Endothelial cell of umbilical vein (primary cell): Measurements from ENCODE around the gene CD84. TPM values are rescaled to one million over a fixed set of nuclear protein-coding genes. Genes with fewer than 3 reads are reported as not detected.
A peak's percentile ranks its signal among the peaks of the same experiment; 100 is the strongest.

Source experiments
- BruUV-seq: library from RNA; stranded (reverse); fragments of 400-500 nt; replicated peaks from 2 replicates; lab custom pipeline; 2021; lab: Mats Ljungman, UMichigan
- CTCF ChIA-PET: fragments of 300-600, 350-600 bp; sonication (Branson Sonifier 250); formaldehyde crosslinking; loops from one replicate; lab custom pipeline; 2021; ENCODE audit warnings: antibody characterized with exemption, inconsistent platforms; lab: Charles Lee
- POLR2A ChIA-PET: fragments of 300-600, 350-600 bp; sonication (Branson Sonifier 250); formaldehyde crosslinking; loops from one replicate; lab custom pipeline; 2021; ENCODE audit warnings: antibody characterized with exemption, inconsistent platforms; lab: Charles Lee
- DNase-seq: peaks from one replicate; pipeline ENCODE4 v3.0.0-alpha.2; 2011; ENCODE audit warnings: low read depth, low spot score
- FAIRE-seq: peaks from 2 replicates; lab custom pipeline; 2011; peaks lifted over from hg19 to GRCh38; lab: Jason Lieb, UNC
- H2AFZ ChIP-seq: 2 replicates; pipeline ENCODE4 v1.6.0; 2012; ENCODE audit warnings: low read depth, low read length, control low read depth, inconsistent platforms
- H3K27ac ChIP-seq: 2 replicates; pipeline ENCODE4 v1.5.1; 2011; ENCODE audit warnings: low read depth, mild to moderate bottlenecking, control low read depth, low read length, moderate library complexity; ENCODE audit not compliant: insufficient read depth
- H3K27me3 ChIP-seq, 2 experiments: 2 replicates each; pipeline versions ENCODE4 v1.6.0 to v1.6.1; 2011; ENCODE audit warnings: low read length in 2 of 2, mixed read lengths in 1 of 2; ENCODE audit not compliant: control insufficient read depth in 2 of 2, insufficient read depth in 2 of 2
- H3K36me3 ChIP-seq, 2 experiments: 2 replicates in 1 of 2; 3 replicates in 1 of 2; pipeline ENCODE4 v1.5.1; 2011; ENCODE audit warnings: low read length in 2 of 2, mild to moderate bottlenecking in 1 of 2, moderate library complexity in 1 of 2; ENCODE audit not compliant: control insufficient read depth in 2 of 2, insufficient read depth in 2 of 2; ENCODE audit errors: extremely low read depth in 1 of 2
- H3K4me1 ChIP-seq: 3 replicates; pipeline ENCODE4 v1.5.1; 2011; ENCODE audit warnings: mild to moderate bottlenecking, low read length; ENCODE audit not compliant: control insufficient read depth, insufficient read depth; ENCODE audit errors: extremely low read depth
- H3K4me2 ChIP-seq: 2 replicates; pipeline ENCODE4 v1.6.1; 2011; ENCODE audit warnings: low read length, control low read depth, mixed read lengths; ENCODE audit not compliant: insufficient read depth
- H3K4me3 ChIP-seq, 3 experiments: fragments of 200-600 bp in 1 of 3; sonication (generic), shearing (Covaris generic) in 1 of 3; replicated peaks in 1 of 3; 2 replicates each; pipeline ENCODE4 v1.5.1; 2011 to 2016; ENCODE audit warnings: control low read depth in 3 of 3, low read length in 3 of 3, mild to moderate bottlenecking in 2 of 3, inconsistent platforms in 1 of 3, low read depth in 1 of 3, moderate library complexity in 1 of 3; ENCODE audit not compliant: insufficient read depth in 1 of 3
- H3K79me2 ChIP-seq: 2 replicates; pipeline ENCODE4 v1.6.0; 2012; ENCODE audit warnings: low read length, inconsistent platforms; ENCODE audit not compliant: control insufficient read depth, insufficient read depth
- H3K9ac ChIP-seq: replicated peaks from 2 replicates; pipeline ENCODE3; 2011; ENCODE audit warnings: low read length, control low read depth; ENCODE audit not compliant: insufficient read depth; ENCODE audit errors: extremely low read depth
- H3K9me1 ChIP-seq: replicated peaks from 3 replicates; pipeline ENCODE4 v1.6.0; 2011; ENCODE audit warnings: mild to moderate bottlenecking, low read length; ENCODE audit not compliant: control insufficient read depth, insufficient read depth; ENCODE audit errors: extremely low read depth
- H3K9me3 ChIP-seq: replicated peaks from 2 replicates; pipeline ENCODE4 v1.5.1; 2012; ENCODE audit warnings: low read length, inconsistent platforms; ENCODE audit not compliant: control insufficient read depth, insufficient read depth
- H4K20me1 ChIP-seq: replicated peaks from 2 replicates; pipeline ENCODE3; 2011; ENCODE audit warnings: mild to moderate bottlenecking, low read length; ENCODE audit not compliant: control insufficient read depth, insufficient read depth; ENCODE audit errors: extremely low read depth
- EZH2 ChIP-seq: IDR thresholded peaks from 2 replicates; pipeline ENCODE4 v1.6.1; 2012; ENCODE audit warnings: borderline replicate concordance, low read depth, mild to moderate bottlenecking, moderate library complexity, low read length, inconsistent platforms; ENCODE audit not compliant: severe bottlenecking
- FOS ChIP-seq: IDR thresholded peaks from 2 replicates; pipeline ENCODE4 v1.6.1; 2011; ENCODE audit warnings: mild to moderate bottlenecking, low read length, moderate library complexity, borderline replicate concordance; ENCODE audit not compliant: insufficient read depth
- GATA2 ChIP-seq: IDR thresholded peaks from 2 replicates; pipeline ENCODE4 v1.7.0; 2011; ENCODE audit warnings: low read depth, mild to moderate bottlenecking, moderate library complexity, mixed read lengths, low read length; ENCODE audit not compliant: insufficient read length, insufficient read depth
- JUN ChIP-seq: IDR thresholded peaks from 2 replicates; pipeline ENCODE4 v1.6.1; 2011; ENCODE audit warnings: borderline replicate concordance, low read depth; ENCODE audit not compliant: insufficient read length, insufficient read depth
- MYC ChIP-seq: IDR thresholded peaks from one replicate; pipeline ENCODE4 v1.6.1; 2011; ENCODE audit warnings: mild to moderate bottlenecking, low read depth, low read length
- POLR2A ChIP-seq: IDR thresholded peaks from 2 replicates; pipeline ENCODE4 v1.6.1; 2012; ENCODE audit warnings: low read depth, mild to moderate bottlenecking, control low read depth, low read length
- POLR2AphosphoS5 ChIP-seq: IDR thresholded peaks from 2 replicates; pipeline ENCODE4 v1.6.1; 2012; ENCODE audit warnings: low read depth, mild to moderate bottlenecking, control low read depth, low read length, moderate library complexity; ENCODE audit not compliant: insufficient read depth
- dilution Hi-C: fragments of 300-500 bp; cut with MboI; formaldehyde crosslinking; loops from one replicate; pipeline ENCODE4 v1.15.0; 2019; ENCODE audit warnings: low sequenced_read_pairs; ENCODE audit not compliant: extremely low pct_ligation_motif_present
- intact Hi-C: fragments of 100-400 bp; cut with micrococcal nuclease; formaldehyde crosslinking; loops from one replicate; pipeline ENCODE4 v1.10.0; 2022
- polyA plus RNA-seq, 4 experiments: library from polyadenylated mRNA; depleted of rRNA in 3 of 4; stranded (reverse) in 3 of 4; unstranded in 1 of 4; fragments of >200 nt; gene quantifications; 2 replicates each; pipeline versions ENCODE4 v1.2.1 to v1.2.3, GENCODE V29; 2011 to 2012; ENCODE audit warnings: missing spikeins in 1 of 4
- total RNA-seq: library from RNA; stranded (reverse); gene quantifications from 2 replicates; pipeline ENCODE4 v1.2.3, GENCODE V29; 2021
- TF ChIP-seq, protein P1 (sequence below): IDR thresholded peaks from 2 replicates; pipeline ENCODE4 v1.6.1; 2011; ENCODE audit not compliant: insufficient read depth, insufficient read length
- TF ChIP-seq, protein P2 (sequence below), 2 donors: IDR thresholded peaks; 1 replicate in 1 of 2; 2 replicates in 1 of 2; pipeline ENCODE4 v1.5.1; 2011; ENCODE audit warnings: low read length in 2 of 2, mild to moderate bottlenecking in 2 of 2, moderate library complexity in 2 of 2, control low read depth in 1 of 2, inconsistent platforms in 1 of 2, low read depth in 1 of 2; ENCODE audit not compliant: insufficient read depth in 1 of 2; ENCODE audit errors: extremely low read depth in 1 of 2

The CD84 gene
- total and polyA plus RNA-seq, 2 donors (not counting 3 experiments of a cell fraction or from before 2014, with no cell fraction given) = not detected

DNA sequence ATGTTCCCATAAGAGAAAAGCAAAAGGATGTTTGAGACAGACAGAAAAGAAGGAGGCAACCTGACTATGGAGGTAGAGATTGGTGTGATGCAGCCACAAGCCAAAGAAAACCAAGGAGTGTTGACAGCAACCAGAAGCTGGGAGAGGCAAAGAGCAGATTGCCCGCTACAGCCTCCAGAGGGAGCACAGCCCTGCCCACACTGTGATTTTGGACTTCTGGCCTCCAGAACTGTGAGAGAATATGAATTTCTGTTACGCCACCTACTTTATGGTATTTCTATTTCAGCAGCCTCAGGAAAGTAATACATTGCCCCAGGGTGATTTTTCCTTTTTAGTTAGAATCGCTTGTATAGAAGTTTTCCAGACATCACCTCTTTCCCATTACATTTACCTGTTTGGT, 84.7 kb downstream of the CD84 start:
- no peak for TF ChIP-seq POLR2A
- TF ChIP-seq EZH2 = no peak
- TF ChIP-seq, protein P1, sequence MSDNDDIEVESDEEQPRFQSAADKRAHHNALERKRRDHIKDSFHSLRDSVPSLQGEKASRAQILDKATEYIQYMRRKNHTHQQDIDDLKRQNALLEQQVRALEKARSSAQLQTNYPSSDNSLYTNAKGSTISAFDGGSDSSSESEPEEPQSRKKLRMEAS = no peak
- TF ChIP-seq MYC = no peak
- no peak for TF ChIP-seq JUN
- TF ChIP-seq, protein P2, sequence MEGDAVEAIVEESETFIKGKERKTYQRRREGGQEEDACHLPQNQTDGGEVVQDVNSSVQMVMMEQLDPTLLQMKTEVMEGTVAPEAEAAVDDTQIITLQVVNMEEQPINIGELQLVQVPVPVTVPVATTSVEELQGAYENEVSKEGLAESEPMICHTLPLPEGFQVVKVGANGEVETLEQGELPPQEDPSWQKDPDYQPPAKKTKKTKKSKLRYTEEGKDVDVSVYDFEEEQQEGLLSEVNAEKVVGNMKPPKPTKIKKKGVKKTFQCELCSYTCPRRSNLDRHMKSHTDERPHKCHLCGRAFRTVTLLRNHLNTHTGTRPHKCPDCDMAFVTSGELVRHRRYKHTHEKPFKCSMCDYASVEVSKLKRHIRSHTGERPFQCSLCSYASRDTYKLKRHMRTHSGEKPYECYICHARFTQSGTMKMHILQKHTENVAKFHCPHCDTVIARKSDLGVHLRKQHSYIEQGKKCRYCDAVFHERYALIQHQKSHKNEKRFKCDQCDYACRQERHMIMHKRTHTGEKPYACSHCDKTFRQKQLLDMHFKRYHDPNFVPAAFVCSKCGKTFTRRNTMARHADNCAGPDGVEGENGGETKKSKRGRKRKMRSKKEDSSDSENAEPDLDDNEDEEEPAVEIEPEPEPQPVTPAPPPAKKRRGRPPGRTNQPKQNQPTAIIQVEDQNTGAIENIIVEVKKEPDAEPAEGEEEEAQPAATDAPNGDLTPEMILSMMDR (IDR thresholded peaks at IDR 0.05; ENCODE audit: extremely low read depth in 1 of 2, insufficient read depth in 1 of 2, low read depth in 1 of 2, low read length in 2 of 2) = peak in 1 of 2 donors; percentile 38
- TF ChIP-seq GATA2 = no peak
- TF ChIP-seq POLR2AphosphoS5 = no peak
- no peak for TF ChIP-seq FOS
- POLR2A ChIA-PET = no interaction called here
- Histone ChIP-seq H3K27me3 (no peaks in the 10 kb centered on the region), H3K79me2 (no peaks in the 10 kb centered on the region), H3K4me2 (no peak overlapping the region), H3K4me3 (no peak overlapping the region), H4K20me1 (no peaks in the 10 kb centered on the region), H3K27ac (no peak overlapping the region), H3K36me3 (no peaks in the 10 kb centered on the region), H3K4me1 (no peaks in the 10 kb centered on the region), H3K9me3 (no peaks in the 10 kb centered on the region), H3K9ac (no peak overlapping the region), H2AFZ (no peak overlapping the region), H3K9me1 (no peaks in the 10 kb centered on the region)
- dilution Hi-C loops = no loop called here
- FAIRE-seq (no peak), DNase-seq (no peak)
- intact Hi-C loops = no loop called here
- no TSS peak for BruUV-seq
- CTCF ChIA-PET = no interaction called here
